B cell (primary cell): ENCODE measurements around the gene NPIPA1. TPM values are rescaled to one million over a fixed set of nuclear protein-coding genes. Genes with fewer than 3 reads are reported as not detected.
A peak's percentile ranks its signal among the peaks of the same experiment; 100 is the strongest.
"Not testable (repeated sequence)": the region's sequence is repeated elsewhere in the genome, so short reads cannot be mapped to it uniquely, and the experiment has no call there.

ENCODE experiments used
- ATAC-seq: fragments of 200-7000 bp; cut with Tn5 transposase; one replicate; pipeline ENCODE4 v1.10.0; 2021; ENCODE audit warnings: low read depth, mild to moderate bottlenecking, moderate number of reproducible peaks, moderate library complexity
- CTCF ChIA-PET: fragments of 350-600 bp; sonication (Branson Sonifier 250); formaldehyde crosslinking; loops from one replicate; lab custom pipeline; 2021; ENCODE audit warnings: antibody characterized with exemption, inconsistent platforms; lab: Charles Lee
- POLR2A ChIA-PET: fragments of 350-600 bp; sonication (Branson Sonifier 250); formaldehyde crosslinking; loops from one replicate; lab custom pipeline; 2021; ENCODE audit warnings: antibody characterized with exemption; lab: Charles Lee
- DNase-seq: peaks from one replicate; pipeline ENCODE4 v3.0.0; 2013
- H2AFZ ChIP-seq: 2 replicates; pipeline ENCODE4 v1.6.1; 2012; ENCODE audit warnings: mild to moderate bottlenecking, low read depth, low read length; ENCODE audit not compliant: insufficient read depth, poor library complexity, severe bottlenecking
- H3K27ac ChIP-seq, 2 donors: 1 replicate in 1 of 2; 2 replicates in 1 of 2; pipeline ENCODE4 v1.5.1; 2012 to 2013; ENCODE audit warnings: low read length in 2 of 2, mild to moderate bottlenecking in 2 of 2, moderate library complexity in 1 of 2
- H3K27me3 ChIP-seq, 4 experiments: fragments of 200-600 bp in 1 of 4; sonication (generic) in 1 of 4; replicated peaks in 1 of 4; 1 replicate in 2 of 4; 2 replicates in 2 of 4; pipeline versions ENCODE4 v1.6.1 to v1.7.0; 2013 to 2016; ENCODE audit warnings: low read length in 3 of 4, mild to moderate bottlenecking in 2 of 4, mixed read lengths in 1 of 4, moderate library complexity in 1 of 4; ENCODE audit not compliant: insufficient read depth in 4 of 4, control insufficient read depth in 3 of 4; ENCODE audit errors: control extremely low read depth in 1 of 4
- H3K36me3 ChIP-seq, 2 experiments: replicated peaks in 1 of 2; 1 replicate in 1 of 2; 2 replicates in 1 of 2; pipeline versions ENCODE4 v1.6.1 to v1.7.1; 2013; ENCODE audit warnings: low read length in 1 of 2; ENCODE audit not compliant: insufficient read depth in 2 of 2, control insufficient read depth in 1 of 2; ENCODE audit errors: control extremely low read depth in 1 of 2, extremely low read depth in 1 of 2
- H3K4me1 ChIP-seq, 2 donors: fragments of 200-600 bp in 1 of 2; sonication (generic) in 1 of 2; 1 replicate in 1 of 2; 2 replicates in 1 of 2; pipeline versions ENCODE4 v1.5.1 to v1.6.1; 2013 to 2017; ENCODE audit warnings: low read length in 2 of 2; ENCODE audit not compliant: control insufficient read depth in 2 of 2, insufficient read depth in 2 of 2
- H3K4me2 ChIP-seq: replicated peaks from 2 replicates; pipeline ENCODE3; 2012; ENCODE audit warnings: mild to moderate bottlenecking, low read depth, low read length; ENCODE audit not compliant: poor library complexity, severe bottlenecking
- H3K4me3 ChIP-seq, 5 experiments: fragments of 200-600 bp in 1 of 5; sonication (generic) in 1 of 5; 1 replicate in 3 of 5; 2 replicates in 2 of 5; pipeline versions ENCODE4 v1.5.1 to v1.7.0; 2011 to 2016; ENCODE audit warnings: low read length in 4 of 5, mild to moderate bottlenecking in 4 of 5, low read depth in 2 of 5, control low read depth in 1 of 5, moderate library complexity in 1 of 5; ENCODE audit not compliant: insufficient read depth in 1 of 5; ENCODE audit errors: control extremely low read depth in 1 of 5, extremely low read depth in 1 of 5
- H3K79me2 ChIP-seq: fragments of 200-600 bp; sonication (generic); one replicate; pipeline ENCODE4 v1.6.0; 2016; ENCODE audit warnings: low read length; ENCODE audit not compliant: control insufficient read depth, insufficient read depth
- H3K9ac ChIP-seq: fragments of 200-600 bp; sonication (generic); 2 replicates; pipeline ENCODE4 v1.6.1; 2017; ENCODE audit warnings: mild to moderate bottlenecking, low read length, moderate library complexity
- H3K9me3 ChIP-seq, 3 donors: one replicate each; pipeline versions ENCODE4 v1.6.1 to v1.7.1; 2013; ENCODE audit warnings: low read length in 2 of 3; ENCODE audit not compliant: control insufficient read depth in 2 of 3, insufficient read depth in 1 of 3; ENCODE audit errors: control extremely low read depth in 1 of 3
- H4K20me1 ChIP-seq: 2 replicates; pipeline ENCODE4 v1.6.0; 2012; ENCODE audit warnings: mild to moderate bottlenecking, low read length; ENCODE audit not compliant: insufficient read depth, control insufficient read depth, poor library complexity, severe bottlenecking
- H3K27ac Mint-ChIP-seq: one replicate; pipeline ENCODE4 v1.8.0; 2021; ENCODE audit warnings: mixed read lengths
- H3K27me3 Mint-ChIP-seq: one replicate; pipeline ENCODE4 v1.8.0; 2021; ENCODE audit warnings: mixed read lengths
- H3K4me1 Mint-ChIP-seq: one replicate; pipeline ENCODE4 v1.8.0; 2021; ENCODE audit warnings: mixed read lengths
- H3K4me3 Mint-ChIP-seq: one replicate; pipeline ENCODE4 v1.8.0; 2021; ENCODE audit warnings: mixed read lengths
- H3K9me3 Mint-ChIP-seq: one replicate; pipeline ENCODE4 v1.8.0; 2022; ENCODE audit warnings: mixed read lengths; ENCODE audit not compliant: insufficient read depth
- WGBS: methylation state at CpG from one replicate; pipeline ENCODE4 v1.1.5; 2013; ENCODE audit warnings: missing lambda C conversion rate; ENCODE audit not compliant: insufficient coverage; 5-methylcytosine and 5-hydroxymethylcytosine counted together
- intact Hi-C: fragments of 100-400 bp; cut with micrococcal nuclease; formaldehyde crosslinking; loops from one replicate; pipeline ENCODE4 v1.10.0; 2022
- polyA plus RNA-seq: library from polyadenylated mRNA; depleted of rRNA; stranded (reverse); fragments of >200 nt; gene quantifications from 2 replicates; pipeline ENCODE4 v1.2.3, GENCODE V29; 2012
- total RNA-seq, 2 donors: library from RNA; stranded (reverse); fragments of 120-200 nt in 1 of 2; gene quantifications; 1 replicate in 1 of 2; 2 replicates in 1 of 2; pipeline versions ENCODE4 v1.2.3 to v1.2.4, GENCODE V29; 2013 to 2022

NPIPA1 gene
- total and polyA plus RNA-seq, 2 donors (not counting 1 experiment from before 2014, with no cell fraction given) = 97.9 to 171 TPM

- ATAC-seq, H3K27ac ChIP-seq, H3K4me3 ChIP-seq, H3K9me3 Mint-ChIP-seq, DNase-seq, H3K4me1 ChIP-seq, H3K9ac ChIP-seq, POLR2A ChIA-PET, intact Hi-C loops, H2AFZ ChIP-seq, H3K9me3 ChIP-seq, H3K27me3 ChIP-seq, H3K4me2 ChIP-seq, CTCF ChIA-PET, H3K27me3 Mint-ChIP-seq: not testable (repeated sequence)
- H3K27ac Mint-ChIP-seq = peak overlapping the region; percentile 12
- H3K4me3 Mint-ChIP-seq = peak overlapping the region; percentile 11
- H3K79me2 ChIP-seq = peaks cover 72% of the 10 kb centered on the region
- peaks cover 0 to 17% of the 10 kb centered on the region in 2 experiments for H3K36me3 ChIP-seq
- peaks cover 16% of the 10 kb centered on the region for H3K4me1 Mint-ChIP-seq
- 13% methylated on average over 1 of the region's 8 CpGs for WGBS
- H4K20me1 ChIP-seq = peaks cover 19% of the 10 kb centered on the region
Observed at GRCh38 chr16:14988092-14988491, 50.8 kb downstream of the NPIPA1 start.

- H3K79me2 ChIP-seq = peaks cover 75% of the 10 kb centered on the region
- H3K9ac ChIP-seq, H3K9me3 Mint-ChIP-seq, H3K9me3 ChIP-seq, intact Hi-C loops, H3K4me3 ChIP-seq, DNase-seq, H3K4me1 ChIP-seq, H3K27ac ChIP-seq, H2AFZ ChIP-seq, POLR2A ChIA-PET, H3K27me3 Mint-ChIP-seq, H3K4me2 ChIP-seq, CTCF ChIA-PET, H3K27me3 ChIP-seq: not testable (repeated sequence)
- H3K4me3 Mint-ChIP-seq = peak overlapping the region; percentile 78
- ATAC-seq = peak; percentile 70
- H3K27ac Mint-ChIP-seq = peak overlapping the region; percentile 77
- peaks cover 0 to 17% of the 10 kb centered on the region in 2 experiments for H3K36me3 ChIP-seq
- WGBS = 83% methylated on average over 25 of the region's 25 CpGs
- peaks cover 18% of the 10 kb centered on the region for H3K4me1 Mint-ChIP-seq
- H4K20me1 ChIP-seq = peaks cover 19% of the 10 kb centered on the region
Observed at GRCh38 chr16:14988661-14989191, 51.5 kb downstream of the NPIPA1 start.

- H3K9me3 Mint-ChIP-seq, H3K9ac ChIP-seq, H3K27ac ChIP-seq, CTCF ChIA-PET, H3K4me3 ChIP-seq, H3K4me2 ChIP-seq, H3K4me1 ChIP-seq, H2AFZ ChIP-seq, H3K27me3 Mint-ChIP-seq, H3K27me3 ChIP-seq, H3K9me3 ChIP-seq, intact Hi-C loops, POLR2A ChIA-PET: not testable (repeated sequence)
- ATAC-seq (peak; percentile 71), DNase-seq (peak; percentile 32)
- peak overlapping the region; percentile 5 for H3K27ac Mint-ChIP-seq
- peaks cover 19% of the 10 kb centered on the region for H3K4me1 Mint-ChIP-seq
- H3K4me3 Mint-ChIP-seq = peak overlapping the region; percentile 81
- 47% methylated on average over 71 of the region's 98 CpGs for WGBS
- H3K36me3 ChIP-seq = peaks cover 0 to 16% of the 10 kb centered on the region in 2 experiments
- peaks cover 18% of the 10 kb centered on the region for H4K20me1 ChIP-seq
- peaks cover 74% of the 10 kb centered on the region for H3K79me2 ChIP-seq
Observed at GRCh38 chr16:14989291-14990281, 52.3 kb downstream of the NPIPA1 start.
